ENCODE results near the gene POU6F2.
"Not testable (repeated sequence)": the region's sequence is repeated elsewhere in the genome, so short reads cannot be mapped to it uniquely, and the experiment has no call there.

Gene POU6F2

GRCh38 chr7:38992203-38992602 lies 14.5 kb downstream of the POU6F2 start:
- DNase-seq: no peak

- DNase-seq: no peak
These were observed 23.9 kb downstream of the POU6F2 start for GRCh38 chr7:39001595-39001994.

- no peak for DNase-seq
These were observed 25.0 kb downstream of the POU6F2 start for GRCh38 chr7:39002755-39003154.

DNA sequence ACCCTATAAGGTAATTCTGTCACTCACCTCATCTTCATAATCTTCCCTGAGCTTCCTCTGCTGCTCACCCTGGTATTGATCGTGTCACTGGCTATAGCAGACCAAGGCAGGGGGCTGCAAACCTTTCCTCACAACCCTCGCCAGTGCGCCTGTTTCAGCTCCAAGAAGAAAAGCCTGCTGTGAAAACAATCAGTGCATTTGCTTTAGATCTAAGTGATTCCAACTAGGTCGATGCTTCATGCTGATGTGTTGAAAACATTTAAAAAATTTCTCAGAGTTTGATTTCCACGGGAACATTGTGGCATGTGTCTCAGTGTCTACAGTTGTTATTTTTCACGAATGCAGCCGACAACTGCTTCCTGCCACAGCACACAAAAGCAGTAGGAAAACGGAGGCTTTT lies 27.3 kb downstream of the POU6F2 start:
- no peak for DNase-seq

- no peak for DNase-seq
These were observed 27.8 kb downstream of the POU6F2 start for GRCh38 chr7:39005461-39005860.

DNA sequence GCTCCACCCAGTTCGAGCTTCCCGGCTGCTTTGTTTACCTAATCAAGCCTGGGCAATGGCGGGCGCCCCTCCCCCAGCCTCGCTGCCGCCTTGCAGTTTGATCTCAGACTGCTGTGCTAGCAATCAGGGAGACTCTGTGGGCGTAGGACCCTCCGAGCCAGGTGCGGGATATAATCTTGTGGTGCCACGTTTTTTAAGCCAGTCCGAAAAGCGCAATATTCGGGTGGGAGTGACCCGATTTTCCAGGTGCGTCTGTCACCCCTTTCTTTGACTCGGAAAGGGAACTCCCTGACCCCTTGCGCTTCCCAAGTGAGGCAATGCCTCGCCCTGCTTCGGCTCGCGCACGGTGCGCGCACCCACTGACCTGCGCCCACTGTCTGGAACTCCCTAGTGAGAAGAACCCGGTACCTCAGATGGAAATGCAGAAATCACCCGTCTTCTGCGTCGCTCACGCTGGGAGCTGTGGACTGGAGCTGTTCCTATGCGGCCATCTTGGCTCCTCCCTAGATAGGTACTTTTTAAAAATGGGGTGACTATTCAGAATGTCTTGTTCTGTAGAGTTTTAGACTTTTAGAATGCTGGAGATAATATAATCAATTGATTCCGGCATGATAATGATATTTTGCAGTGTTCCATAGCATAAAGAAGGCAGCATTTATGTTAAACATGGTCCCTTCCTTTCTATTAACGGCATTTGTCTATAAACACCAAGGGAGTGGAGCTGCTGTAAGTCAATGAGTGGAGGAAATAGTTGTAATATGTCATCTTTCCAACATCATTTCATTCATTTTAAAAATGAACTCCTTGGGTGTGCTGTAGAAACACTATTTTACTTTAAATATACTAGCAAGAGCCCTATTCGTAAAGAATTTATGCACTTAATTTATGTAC lies 35.6 kb downstream of the POU6F2 start:
- DNase-seq: not testable (repeated sequence)

GRCh38 chr7:39016609-39017008 lies 38.9 kb downstream of the POU6F2 start:
- DNase-seq: no peak

DNA sequence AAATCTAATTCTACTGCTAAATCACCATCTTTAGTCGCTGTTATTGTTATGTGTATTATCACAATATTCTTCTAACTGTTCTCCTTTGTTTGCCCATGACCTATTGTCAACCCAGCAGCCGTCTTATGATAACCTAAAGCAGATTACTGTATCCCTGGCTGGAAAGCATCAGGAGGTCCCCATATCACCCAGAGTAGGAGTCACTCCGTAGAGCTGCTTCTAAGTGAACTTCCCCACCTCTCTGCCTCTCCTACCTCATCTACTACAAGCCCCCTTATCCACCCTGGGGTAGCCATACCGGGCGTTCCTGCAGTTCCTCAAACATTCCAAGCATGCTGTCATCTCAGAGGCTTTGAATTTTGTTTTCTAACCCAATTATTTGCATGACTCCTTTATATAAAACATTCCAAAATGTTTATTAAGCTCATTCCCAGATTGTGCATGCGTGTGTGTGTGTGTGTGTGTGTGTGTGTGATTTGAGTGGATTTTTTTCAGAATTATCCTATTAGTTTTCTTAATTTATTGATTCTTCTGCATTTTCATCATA lies 39.7 kb downstream of the POU6F2 start:
- no peak for DNase-seq

DNA sequence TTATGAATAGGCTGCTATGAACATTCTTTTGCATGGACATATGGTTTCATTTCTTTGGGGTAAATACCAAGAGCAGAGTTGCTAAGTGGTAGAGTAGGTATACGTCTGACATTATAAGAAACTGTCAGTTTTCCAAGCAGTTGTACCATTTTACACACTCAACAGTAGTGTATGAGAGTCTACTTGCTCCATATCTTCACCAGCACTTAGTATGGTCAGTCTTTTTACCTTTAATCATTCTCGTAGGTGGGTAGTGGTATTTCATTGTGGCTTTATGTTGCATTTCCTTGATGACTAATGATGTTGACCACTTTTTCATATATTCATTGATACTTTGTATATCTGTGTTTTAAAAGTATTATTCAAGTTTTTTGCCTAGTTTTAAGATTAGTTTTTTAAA lies 45.1 kb downstream of the POU6F2 start:
- DNase-seq: no peak

- no peak for DNase-seq
These were observed 49.8 kb downstream of the POU6F2 start for GRCh38 chr7:39027491-39027890.

DNA sequence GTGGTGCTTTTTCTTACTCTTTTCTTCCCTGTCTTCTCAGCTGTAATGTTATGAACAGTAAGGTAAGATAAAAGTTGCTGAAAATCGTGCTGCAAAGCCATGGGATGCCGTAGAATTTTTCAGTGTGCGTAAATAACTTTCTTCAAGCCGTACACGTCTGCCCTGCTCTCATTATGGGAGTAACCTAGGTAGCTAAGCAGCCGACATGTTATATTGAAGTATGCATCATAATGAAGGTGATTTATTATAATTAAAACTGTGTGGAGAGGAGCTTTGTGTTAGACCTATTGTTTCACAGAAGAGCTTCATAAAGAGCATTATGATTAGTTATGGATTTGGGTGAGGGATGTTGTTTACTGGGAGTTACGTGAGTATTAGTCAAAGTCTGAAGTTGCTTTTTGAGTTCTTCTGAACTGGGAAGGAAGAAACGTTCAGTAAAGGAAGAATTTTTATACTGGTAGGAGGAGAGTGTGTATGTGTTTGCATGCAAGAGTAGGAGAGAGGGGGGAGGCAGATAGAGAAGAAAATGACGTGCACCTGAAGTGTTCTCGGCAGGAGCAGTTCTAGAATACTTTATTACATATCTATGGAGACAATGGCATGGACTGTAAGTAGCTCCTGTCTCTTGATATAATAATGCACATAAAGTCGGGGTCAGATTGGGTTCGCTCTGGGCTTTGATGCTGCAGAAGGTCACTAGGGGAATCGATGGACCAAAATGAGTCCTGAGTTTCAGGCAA lies 56.3 kb downstream of the POU6F2 start:
- DNase-seq: no peak

DNA sequence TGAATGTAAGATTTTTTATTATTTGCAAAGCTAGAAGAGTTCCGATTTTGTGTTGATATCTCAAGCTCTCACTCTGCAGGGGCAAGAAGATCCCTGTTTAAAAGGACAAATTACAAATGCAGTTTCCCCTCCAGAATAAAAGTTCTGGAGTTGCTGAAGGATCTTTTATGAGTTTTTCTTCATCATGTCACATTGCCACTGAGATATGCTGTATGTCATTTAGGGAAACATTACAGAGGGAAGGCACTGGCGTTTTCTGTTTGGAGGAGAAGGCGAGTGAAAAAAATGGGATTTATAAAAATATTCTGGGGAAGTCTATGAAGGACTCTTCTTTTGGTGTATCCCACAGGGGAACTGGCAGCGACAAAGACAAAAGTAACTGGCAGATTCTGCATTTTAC lies 57.4 kb downstream of the POU6F2 start:
- DNase-seq: no peak

- DNase-seq: no peak
These were observed 58.2 kb downstream of the POU6F2 start for GRCh38 chr7:39035903-39036302.

DNA sequence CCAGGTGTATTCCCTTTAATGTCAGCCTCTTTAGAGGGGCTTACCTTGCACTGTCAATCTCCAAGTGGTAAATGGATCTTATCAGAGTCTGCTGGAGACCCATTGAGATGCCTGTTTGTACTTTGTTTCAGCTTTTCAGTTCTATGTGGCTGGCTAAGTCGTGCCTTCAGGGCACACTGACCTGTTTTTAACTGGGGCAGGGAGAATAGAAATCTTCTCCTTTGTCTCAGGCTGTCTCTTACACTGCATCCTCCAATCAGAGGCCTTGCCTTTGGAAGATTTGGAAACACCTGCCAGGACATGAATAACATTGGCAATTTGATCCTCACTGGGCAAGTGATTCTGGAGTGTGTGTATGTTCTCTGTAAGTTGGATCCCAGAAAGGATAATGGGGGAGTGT lies 65.0 kb downstream of the POU6F2 start:
- no peak for DNase-seq

- DNase-seq: no peak
These were observed 65.8 kb downstream of the POU6F2 start for GRCh38 chr7:39043531-39043930.

DNA sequence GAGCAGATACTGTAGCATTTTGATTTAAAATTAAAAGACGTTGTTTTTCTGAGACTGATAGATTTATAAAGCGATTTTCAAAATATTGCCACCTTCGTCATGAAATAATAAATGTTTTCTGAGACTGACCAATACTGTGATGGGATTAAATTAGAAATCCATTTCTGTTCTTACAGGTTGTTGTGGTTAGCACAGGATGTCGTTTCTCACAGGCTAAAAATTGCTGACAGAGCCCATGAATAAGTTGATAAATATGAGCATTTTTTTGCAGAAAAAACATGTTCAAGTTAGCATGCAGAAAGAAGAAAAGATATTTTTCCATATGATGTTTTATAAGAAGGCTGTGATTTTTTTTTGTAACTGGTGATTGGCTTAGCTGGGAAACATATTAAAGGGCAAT lies 66.8 kb downstream of the POU6F2 start:
- DNase-seq: no peak

GRCh38 chr7:39045231-39045630 lies 67.5 kb downstream of the POU6F2 start:
- no peak for DNase-seq

DNA sequence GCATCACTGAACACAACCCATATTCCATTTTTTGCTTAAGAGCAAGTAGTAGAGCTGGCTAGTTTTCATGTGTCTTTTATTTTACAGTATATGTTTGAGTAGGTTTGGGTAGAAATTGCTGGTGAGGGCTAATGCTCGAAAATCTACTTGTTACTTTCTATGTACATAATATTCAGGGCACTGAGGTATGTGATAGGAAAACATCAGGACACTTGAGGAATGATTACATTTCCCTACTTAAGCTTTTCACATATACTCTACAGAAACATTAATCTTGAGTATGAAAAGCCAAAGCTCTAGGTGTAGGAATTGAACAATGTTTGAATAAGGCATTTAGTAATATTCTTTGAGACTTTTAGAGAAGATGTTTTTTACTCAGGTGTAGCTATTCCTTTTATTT lies 73.6 kb downstream of the POU6F2 start:
- no peak for DNase-seq

- DNase-seq: no peak
These were observed 74.0 kb downstream of the POU6F2 start for GRCh38 chr7:39051707-39052106.

GRCh38 chr7:39054731-39055130 lies 77.0 kb downstream of the POU6F2 start:
- DNase-seq: no peak

- no peak for DNase-seq
These were observed 78.4 kb downstream of the POU6F2 start for GRCh38 chr7:39056153-39056552.

DNA sequence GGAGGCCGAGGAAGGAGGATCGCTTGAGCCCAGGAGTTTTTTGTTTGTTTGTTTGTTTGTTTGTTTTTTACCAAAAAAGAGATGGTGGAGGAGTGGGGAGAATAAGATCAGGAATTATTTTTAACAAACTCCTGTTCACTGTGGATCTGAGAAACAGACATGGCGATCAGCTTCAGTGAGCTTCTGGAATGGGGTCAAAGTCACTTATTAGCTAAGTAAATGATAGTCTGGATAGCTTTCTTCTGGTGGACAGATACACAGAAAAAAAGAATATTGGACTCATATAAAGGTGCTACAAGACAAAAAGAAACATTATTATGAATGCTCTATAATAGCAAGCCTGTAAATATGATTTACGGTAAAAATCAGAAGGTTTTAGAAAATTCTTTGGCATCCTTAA lies 85.1 kb downstream of the POU6F2 start:
- DNase-seq: no peak

DNA sequence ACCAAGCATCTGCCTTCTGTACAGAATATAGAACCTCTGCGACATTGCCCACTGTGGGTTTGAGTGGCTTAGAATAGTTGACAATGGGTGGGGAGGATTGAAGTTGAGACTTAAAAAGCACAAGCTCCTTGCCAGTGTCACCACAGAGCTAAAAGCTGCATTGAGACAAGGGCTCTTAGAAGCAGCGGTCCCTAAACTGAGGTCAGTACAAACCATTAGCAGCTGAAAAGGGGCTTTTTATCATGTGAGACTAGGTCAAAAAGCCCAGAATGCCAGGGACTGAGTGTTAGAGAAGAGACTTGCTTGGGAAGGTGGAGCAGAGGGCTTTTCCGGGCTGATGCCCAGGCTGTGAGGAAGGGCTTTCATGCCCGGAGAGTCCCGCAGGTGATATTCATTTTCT lies 91.3 kb downstream of the POU6F2 start:
- DNase-seq: no peak
